Stimulated activated CD4-positive, alpha-beta T cell treated with anti-CD3 and anti-CD28 coated beads, Interleukin-2, amount 100 ng/mL, for 4 hours (primary cell): ENCODE results near the gene MYADM.

ENCODE experiments used
- DNase-seq: peaks from one replicate; pipeline ENCODE4 v3.0.0-alpha.2; 2020; ENCODE audit warnings: low read depth

The MYADM gene

GRCh38 chr19:53885036-53885435, 17.4 kb downstream of the MYADM start:
- no peak for DNase-seq

DNA sequence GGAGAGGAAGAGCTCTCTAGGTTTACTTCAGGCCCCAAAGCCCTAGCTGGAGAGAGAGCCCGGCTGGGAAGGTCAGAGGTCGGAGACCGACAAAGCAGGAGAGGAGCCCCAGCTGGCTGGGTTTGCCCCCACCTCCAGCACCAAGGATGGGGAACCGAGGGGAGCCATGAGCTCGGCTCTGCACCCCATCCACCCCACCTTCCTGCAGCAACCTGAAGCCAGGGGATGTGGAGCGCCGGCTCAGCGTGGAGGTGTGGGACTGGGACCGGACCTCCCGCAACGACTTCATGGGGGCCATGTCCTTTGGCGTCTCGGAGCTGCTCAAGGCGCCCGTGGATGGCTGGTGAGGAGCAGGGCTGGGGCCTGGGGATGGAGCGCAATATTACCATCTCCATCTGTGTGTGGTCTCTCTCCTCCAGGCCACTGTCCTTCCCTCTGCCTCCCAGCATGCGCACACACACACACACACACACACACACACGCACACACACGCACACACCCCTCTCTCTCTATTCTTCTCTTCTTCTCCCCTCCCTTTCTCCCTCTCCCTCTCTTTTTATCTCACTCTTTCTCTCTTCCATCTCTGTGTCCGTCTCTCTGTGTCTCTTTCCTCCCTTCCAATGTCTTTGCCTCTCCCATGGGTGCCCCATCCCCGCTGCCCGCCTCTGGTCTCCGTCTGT, 24.8 kb downstream of the MYADM start:
- DNase-seq: no peak

- no peak for DNase-seq
Measured at GRCh38 chr19:53892981-53893325, 25.3 kb downstream of the MYADM start.

GRCh38 chr19:53894707-53895106, 27.0 kb downstream of the MYADM start:
- no peak for DNase-seq

DNA sequence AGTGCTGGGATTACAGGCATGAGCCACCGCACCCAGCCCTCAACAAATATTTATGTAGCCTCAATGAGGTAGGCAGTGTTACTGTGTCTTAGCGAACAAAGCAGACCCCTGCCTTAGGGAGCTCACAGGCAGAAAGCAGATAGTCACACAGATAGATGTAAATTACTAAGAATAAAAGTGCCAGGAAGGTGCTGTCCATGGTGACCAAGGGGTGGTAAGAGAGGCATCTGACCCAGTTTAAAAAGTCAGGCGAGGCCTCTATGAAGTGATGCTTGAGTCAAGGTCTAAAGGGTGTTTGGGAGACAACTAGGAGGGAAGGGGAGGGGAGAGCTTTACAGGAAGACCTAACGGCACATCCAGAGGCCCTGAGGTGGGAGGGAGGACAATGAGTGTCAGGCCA, 29.0 kb downstream of the MYADM start:
- DNase-seq: no peak

GRCh38 chr19:53897459-53897858, 29.8 kb downstream of the MYADM start:
- DNase-seq: no peak

DNA sequence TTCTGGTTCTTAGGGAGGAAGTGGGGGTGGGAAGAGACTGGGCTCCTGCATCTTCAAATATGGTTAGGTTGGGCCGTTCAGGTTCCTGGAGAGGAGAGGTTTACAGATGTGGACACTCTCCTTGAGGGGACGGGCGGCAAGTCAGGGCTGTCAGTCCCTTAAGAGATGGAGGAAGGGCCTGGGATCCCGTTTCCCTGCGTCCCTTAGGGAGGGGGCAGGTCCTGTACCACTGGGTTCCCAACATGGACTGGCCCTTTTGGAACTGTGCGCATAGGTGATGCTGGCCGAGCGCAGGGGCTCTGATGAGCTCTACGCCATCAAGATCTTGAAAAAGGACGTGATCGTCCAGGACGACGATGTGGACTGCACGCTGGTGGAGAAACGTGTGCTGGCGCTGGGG, 30.5 kb downstream of the MYADM start:
- DNase-seq: no peak

DNA sequence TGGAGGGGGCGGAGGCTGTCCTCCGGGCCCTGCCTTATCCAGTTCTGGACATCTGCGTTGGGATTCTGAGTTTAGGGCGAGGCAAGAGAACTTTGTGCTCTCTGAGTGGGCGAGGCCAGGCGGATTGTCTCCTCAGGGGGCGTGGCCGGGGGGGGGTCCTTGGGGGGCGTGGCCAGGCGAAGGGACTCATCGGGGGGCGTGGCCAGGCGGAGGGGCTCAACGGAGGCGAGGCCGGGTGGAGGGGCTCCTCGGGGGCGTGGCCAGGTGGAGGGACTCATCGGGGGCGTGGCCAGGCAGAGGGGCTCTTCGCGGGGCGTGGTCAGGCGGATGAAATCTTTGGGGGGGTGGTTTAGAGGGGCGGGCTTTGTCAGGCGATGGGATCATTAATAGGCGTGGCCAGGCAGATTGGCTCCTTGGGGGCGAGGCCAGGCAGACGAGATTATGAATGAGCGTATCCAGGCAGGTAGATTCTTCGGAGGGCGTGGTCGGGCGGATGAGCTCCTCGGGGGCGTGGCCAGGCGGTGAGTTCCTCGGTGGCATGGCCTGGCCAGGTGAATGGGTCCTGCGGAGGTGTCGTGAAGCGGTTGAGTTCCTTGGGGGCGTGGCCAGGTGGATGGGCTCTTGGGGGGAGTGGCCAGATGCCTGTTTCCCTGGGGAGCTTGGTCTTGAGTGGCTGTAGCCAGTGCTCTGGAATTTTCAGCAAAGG, 31.1 kb downstream of the MYADM start:
- DNase-seq: no peak

GRCh38 chr19:53900191-53900860, 32.6 kb downstream of the MYADM start:
- DNase-seq: no peak

GRCh38 chr19:53903055-53903680, 35.5 kb downstream of the MYADM start:
- no peak for DNase-seq

DNA sequence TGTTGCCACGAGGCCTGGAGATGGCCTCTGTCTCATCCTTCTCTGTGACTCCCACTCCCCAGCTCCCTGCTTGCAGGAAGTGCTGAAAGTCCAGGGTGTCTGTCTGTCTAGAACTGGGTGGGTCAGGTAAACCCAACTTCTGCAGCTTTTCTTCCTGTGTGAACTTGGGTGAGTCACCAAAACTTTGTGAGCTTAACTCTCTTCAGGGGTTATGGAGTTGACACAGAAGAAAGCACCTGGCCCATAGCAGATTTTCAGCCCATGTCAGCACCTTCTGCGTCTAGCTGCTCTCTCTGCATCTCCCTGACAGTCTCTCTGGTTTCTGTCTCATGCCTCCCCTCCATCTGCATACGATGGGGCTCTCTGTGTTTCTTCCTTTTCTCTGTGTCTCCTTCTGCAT, 37.2 kb downstream of the MYADM start:
- no peak for DNase-seq

- no peak for DNase-seq
Measured at GRCh38 chr19:53905787-53906186, 38.1 kb downstream of the MYADM start.

DNA sequence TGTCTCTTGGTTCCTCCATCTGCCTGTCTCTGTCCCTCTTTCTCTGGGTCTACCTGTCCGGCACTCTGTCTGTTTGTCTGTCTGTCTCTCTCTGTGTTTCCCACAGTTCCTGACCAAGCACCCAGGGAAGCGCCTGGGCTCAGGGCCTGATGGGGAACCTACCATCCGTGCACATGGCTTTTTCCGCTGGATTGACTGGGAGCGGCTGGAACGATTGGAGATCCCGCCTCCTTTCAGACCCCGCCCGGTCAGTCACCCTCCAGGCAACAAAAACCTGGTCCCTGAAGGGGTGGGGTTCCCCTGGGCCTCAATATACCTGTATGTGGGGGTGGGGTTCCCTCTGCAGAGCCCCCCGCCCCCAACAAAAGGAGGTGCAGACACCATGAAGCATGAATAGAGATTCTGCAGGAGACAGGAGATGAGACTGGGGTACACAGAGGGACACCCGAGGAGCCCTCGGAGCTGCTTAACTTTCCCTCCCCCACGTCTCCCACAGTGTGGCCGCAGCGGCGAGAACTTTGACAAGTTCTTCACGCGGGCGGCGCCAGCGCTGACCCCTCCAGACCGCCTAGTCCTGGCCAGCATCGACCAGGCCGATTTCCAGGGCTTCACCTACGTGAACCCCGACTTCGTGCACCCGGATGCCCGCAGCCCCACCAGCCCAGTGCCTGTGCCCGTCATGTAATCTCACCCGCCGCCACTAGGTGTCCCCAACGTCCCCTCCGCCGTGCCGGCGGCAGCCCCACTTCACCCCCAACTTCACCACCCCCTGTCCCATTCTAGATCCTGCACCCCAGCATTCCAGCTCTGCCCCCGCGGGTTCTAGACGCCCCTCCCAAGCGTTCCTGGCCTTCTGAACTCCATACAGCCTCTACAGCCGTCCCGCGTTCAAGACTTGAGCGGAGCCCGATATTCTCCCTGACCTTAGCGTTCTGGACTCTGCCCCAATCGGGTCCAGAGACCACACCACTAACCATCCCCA, 38.8 kb downstream of the MYADM start:
- peak; percentile 45 for DNase-seq

GRCh38 chr19:53907193-53907581, 39.5 kb downstream of the MYADM start:
- no peak for DNase-seq

DNA sequence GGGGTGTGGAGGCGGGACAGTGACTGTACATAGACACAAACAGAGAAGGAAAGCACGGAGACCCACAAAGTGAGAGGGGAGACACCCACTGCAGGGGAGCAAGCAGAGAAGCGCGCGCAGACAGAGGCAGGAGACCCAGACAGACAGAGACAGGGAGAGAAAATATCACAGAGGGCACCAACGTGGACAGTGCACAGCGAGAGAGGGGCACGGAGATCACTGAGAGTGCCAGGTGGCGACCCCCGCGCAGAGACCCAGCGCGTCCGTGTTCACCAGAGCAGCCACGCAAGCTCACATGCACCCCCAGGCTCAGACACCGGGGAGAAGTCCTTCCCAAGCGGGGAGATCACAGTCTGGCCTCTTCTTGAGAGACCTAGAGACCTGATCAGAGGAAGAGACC, 40.0 kb downstream of the MYADM start:
- DNase-seq: no peak

- peak; percentile 7 for DNase-seq
Measured at GRCh38 chr19:53908106-53908934, 40.6 kb downstream of the MYADM start.

- no peak for DNase-seq
Measured at GRCh38 chr19:53908935-53909415, 41.3 kb downstream of the MYADM start, which contains the start of gene CACNG7. TSS of gene CACNG7 (plus strand) at chr19:53909278. CDS start at chr19:53912832, 3,554 bp downstream.

GRCh38 chr19:53909471-53910169, 41.9 kb downstream of the MYADM start:
- DNase-seq: no peak

DNA sequence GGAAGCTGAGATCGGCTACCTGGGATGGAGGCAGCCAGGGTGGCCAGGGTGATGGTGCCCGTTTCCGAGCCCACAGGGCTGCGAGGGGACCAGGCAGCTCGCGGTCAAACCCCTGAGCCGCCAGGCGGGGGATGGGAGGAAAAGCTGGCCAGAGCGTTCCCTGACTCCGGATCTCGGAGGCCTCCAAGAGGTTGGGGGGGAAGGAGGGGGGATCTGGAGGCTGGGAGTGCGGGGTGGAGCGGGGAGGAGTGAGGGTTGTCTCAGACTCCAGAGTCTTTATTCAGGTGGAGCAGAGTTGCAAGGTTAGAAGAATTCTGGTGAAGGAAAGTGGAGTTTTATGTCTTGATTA, 42.5 kb downstream of the MYADM start:
- no peak for DNase-seq

GRCh38 chr19:53912653-53913052, 45.0 kb downstream of the MYADM start:
- DNase-seq: no peak
